GM12801 (cell line): ENCODE measurements around the gene RBM38.

Experiments
- TF ChIP-seq, protein P1 (sequence below): IDR thresholded peaks from one replicate; pipeline ENCODE4 v1.5.1; 2011; ENCODE audit warnings: control low read depth; ENCODE audit not compliant: insufficient read length; ENCODE audit errors: extremely low read depth

Gene RBM38

GRCh38 chr20:57372581-57373350 lies 18.4 kb upstream of the RBM38 start:
- TF ChIP-seq, protein P1, sequence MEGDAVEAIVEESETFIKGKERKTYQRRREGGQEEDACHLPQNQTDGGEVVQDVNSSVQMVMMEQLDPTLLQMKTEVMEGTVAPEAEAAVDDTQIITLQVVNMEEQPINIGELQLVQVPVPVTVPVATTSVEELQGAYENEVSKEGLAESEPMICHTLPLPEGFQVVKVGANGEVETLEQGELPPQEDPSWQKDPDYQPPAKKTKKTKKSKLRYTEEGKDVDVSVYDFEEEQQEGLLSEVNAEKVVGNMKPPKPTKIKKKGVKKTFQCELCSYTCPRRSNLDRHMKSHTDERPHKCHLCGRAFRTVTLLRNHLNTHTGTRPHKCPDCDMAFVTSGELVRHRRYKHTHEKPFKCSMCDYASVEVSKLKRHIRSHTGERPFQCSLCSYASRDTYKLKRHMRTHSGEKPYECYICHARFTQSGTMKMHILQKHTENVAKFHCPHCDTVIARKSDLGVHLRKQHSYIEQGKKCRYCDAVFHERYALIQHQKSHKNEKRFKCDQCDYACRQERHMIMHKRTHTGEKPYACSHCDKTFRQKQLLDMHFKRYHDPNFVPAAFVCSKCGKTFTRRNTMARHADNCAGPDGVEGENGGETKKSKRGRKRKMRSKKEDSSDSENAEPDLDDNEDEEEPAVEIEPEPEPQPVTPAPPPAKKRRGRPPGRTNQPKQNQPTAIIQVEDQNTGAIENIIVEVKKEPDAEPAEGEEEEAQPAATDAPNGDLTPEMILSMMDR, result no peak

DNA sequence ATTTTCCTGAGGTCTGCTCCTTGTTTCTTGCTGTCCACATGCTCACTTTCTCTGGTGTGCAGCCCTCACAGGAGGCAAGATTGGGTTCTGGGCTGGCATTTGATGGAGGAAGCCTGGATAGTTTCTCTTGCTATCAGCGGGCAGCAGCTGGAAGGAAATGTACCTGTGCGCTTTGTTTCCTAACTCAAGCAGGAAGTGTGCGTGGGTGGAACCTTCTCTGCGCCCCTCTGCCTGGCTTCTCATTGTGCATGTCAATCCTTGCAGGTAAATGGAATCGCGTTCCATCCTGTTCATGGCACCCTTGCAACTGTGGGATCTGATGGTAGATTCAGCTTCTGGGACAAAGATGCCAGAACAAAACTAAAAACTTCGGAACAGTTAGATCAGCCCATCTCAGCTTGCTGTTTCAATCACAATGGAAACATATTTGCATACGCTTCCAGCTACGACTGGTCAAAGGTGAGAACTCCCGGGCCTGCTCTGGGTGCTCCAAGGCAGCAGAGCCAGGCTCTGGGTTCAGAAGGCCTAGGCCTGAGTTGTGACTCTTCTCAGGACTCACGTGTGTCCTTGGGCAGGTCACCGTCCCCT lies 16.8 kb upstream of the RBM38 start:
- TF ChIP-seq, protein P1, result no peak

GRCh38 chr20:57374931-57375651 lies 16.1 kb upstream of the RBM38 start:
- TF ChIP-seq, protein P1, result no peak

DNA sequence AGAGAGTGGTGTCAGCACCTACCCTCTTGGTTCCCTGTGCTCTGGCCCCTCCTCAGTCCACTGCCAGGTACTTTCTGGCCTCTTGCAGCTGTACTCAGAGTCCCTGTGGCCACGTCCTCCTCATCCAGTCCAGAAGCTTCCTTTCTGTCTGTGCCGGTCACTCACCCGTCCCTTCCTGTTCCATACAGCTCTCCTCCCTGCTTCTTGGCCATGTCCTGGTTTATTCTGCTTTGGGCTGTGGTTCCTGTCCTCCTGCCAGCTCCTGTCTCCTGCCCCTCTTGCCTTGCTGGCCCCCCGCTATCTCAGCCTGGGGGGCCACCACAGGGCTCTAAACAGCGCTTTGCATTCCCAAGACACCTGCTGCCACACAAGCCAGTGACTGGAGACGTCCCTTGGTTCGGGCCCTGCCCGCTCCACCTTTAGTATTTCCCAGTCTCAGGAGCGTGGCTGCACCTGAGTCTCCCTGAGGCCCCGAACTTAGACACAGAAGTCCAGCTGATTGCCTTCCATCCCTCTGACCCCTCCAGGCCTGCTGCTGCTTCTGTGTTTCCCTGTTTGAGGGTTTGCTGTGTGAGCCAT lies 15.5 kb upstream of the RBM38 start:
- TF ChIP-seq, protein P1, result no peak

GRCh38 chr20:57377350-57377749 lies 13.8 kb upstream of the RBM38 start:
- TF ChIP-seq, protein P1, result no peak

GRCh38 chr20:57378107-57378506 lies 13.1 kb upstream of the RBM38 start:
- TF ChIP-seq, protein P1, result no peak

DNA sequence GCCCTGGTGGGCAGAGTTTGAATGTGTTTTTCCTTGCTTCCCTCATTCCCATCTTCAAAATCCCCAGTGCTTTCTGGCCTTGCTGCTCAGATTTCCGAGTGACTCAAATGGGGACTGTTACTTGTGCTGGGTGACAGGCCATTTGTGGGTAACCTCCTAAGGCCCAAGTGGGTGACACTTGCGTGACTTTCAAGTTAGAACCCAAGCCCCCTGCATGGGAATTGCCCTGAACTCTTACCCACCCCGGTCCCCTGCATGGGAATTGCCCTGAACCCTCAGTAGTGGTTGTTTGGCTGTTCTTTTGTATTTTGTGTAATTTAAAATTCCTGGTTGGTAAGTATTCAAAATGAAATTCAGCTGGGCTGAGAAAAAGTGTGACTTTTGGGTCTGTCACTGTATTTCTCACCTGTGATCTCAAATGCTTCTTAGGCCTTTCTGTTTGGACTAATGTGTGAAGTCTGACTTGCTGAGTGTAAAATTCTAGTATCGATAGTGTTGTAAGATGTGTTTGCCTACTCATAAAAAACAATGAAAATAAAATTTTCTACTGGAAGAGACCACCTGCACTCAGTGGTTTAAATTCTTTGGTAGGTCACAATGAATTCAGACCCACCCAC lies 12.4 kb upstream of the RBM38 start:
- TF ChIP-seq, protein P1, result no peak
